ENCODE data around the gene ESYT2. TPM values are rescaled to one million over a fixed set of nuclear protein-coding genes. Genes with fewer than 3 reads are reported as not detected.

The ESYT2 gene
- total and polyA plus RNA-seq, 2 of the 4 experiments (the other 2 are of a cell fraction) = 26.7 to 69.9 TPM

- no CpG with 5 or more reads among the region's 6 CpGs for WGBS, 2 experiments (ENCODE audit: extremely low coverage in 2 of 2, insufficient read length in 1 of 2)
- BruUV-seq (replicated peaks) = no TSS peak
- POLR2A ChIA-PET (ENCODE audit: unreplicated experiment) = no interaction called here
Observed at GRCh38 chr7:158831738-158832091, 2.4 kb upstream of the ESYT2 start.

More at GRCh38 chr7:158831738-158832091, 2.4 kb upstream of the ESYT2 start:
- no peak overlapping the region for H4K8ac ChIP-seq (ENCODE audit: low read depth in 2 of 2, low read length in 2 of 2)
- H3K4me2 ChIP-seq (ENCODE audit: low read depth, low read length) = no peak overlapping the region
- no peaks in the 10 kb centered on the region for H3K27me3 ChIP-seq (ENCODE audit: control insufficient read depth, insufficient read depth, low read length)
- H2AK5ac ChIP-seq (ENCODE audit: low read depth, low read length) = no peak overlapping the region
- ATAC-seq (ENCODE audit: low read depth) = no peak
- no peak overlapping the region for H2BK5ac ChIP-seq (ENCODE audit: low read depth, low read length, poor library complexity, severe bottlenecking)
- H3K9me1 ChIP-seq (ENCODE audit: insufficient read depth, low read length) = peaks cover 4% of the 10 kb centered on the region; the same call in 1 of the 2 replicates
- H3K79me1 ChIP-seq (ENCODE audit: low read depth in 1 of 2, low read length in 2 of 2) = peaks cover 4 to 6% of the 10 kb centered on the region in 2 experiments; a peak in 3 of 4 replicates
- no peak overlapping the region for H3K4me3 ChIP-seq (ENCODE audit: insufficient read depth, low read depth, low read length)
- no peak overlapping the region for H4K5ac ChIP-seq (ENCODE audit: low read depth, low read length)
- no peak overlapping the region for H4K91ac ChIP-seq (ENCODE audit: insufficient read depth, low read depth, low read length)
- H3K4ac ChIP-seq (ENCODE audit: low read depth, low read length) = no peak overlapping the region
- H2BK120ac ChIP-seq (ENCODE audit: low read depth, low read length) = no peak overlapping the region
- H2BK20ac ChIP-seq (ENCODE audit: low read depth, low read length) = no peak overlapping the region
- DNase-seq = no peak
- no peak overlapping the region for H2AFZ ChIP-seq (replicated peaks; ENCODE audit: low read length, poor library complexity)
- CTCF ChIA-PET = no interaction called here
- H4K20me1 ChIP-seq (ENCODE audit: insufficient read depth, low read length) = peaks cover 10% of the 10 kb centered on the region; the same call in 1 of the 2 replicates
- H3K4me1 ChIP-seq (ENCODE audit: control insufficient read depth, insufficient read depth, low read length) = peaks cover 3% of the 10 kb centered on the region; the same call in 1 of the 2 replicates
- no peak overlapping the region for H3K23ac ChIP-seq (ENCODE audit: low read depth, low read length)
- H3K9ac ChIP-seq (ENCODE audit: low read depth, low read length) = no peak overlapping the region
- H3K9me3 ChIP-seq (ENCODE audit: control insufficient read depth, insufficient read depth, low read length) = no peaks in the 10 kb centered on the region
- no peak overlapping the region for H2AK9ac ChIP-seq (replicated peaks; ENCODE audit: low read depth, low read length, poor library complexity)
- no peak overlapping the region for H3K27ac ChIP-seq (ENCODE audit: insufficient read depth, low read length)
- no peak overlapping the region for H3K18ac ChIP-seq (ENCODE audit: low read depth, low read length)
- intact Hi-C loops (cut with micrococcal nuclease) (loop anchor here (2.0 kb wide), 1 partner anchor 145 kb away; no protein-coding TSS in a partner anchor), in situ Hi-C loops (cut with MboI; ENCODE audit: low sequenced_read_pairs) (no loop called here), dilution Hi-C loops (cut with HindIII; ENCODE audit: low sequenced_read_pairs, unreplicated experiment) (no loop called here)
- H3K56ac ChIP-seq (ENCODE audit: extremely low read depth, insufficient read depth, low read length) = no peak overlapping the region
- H2BK15ac ChIP-seq (ENCODE audit: low read depth, low read length) = no peak overlapping the region
- TF ChIP-seq FOS (IDR thresholded peaks at IDR 0.05; ENCODE audit: low read depth, low read length) (no peak), CEBPB (IDR thresholded peaks at IDR 0.05; ENCODE audit: low read depth, low read length) (no peak), USF2 (IDR thresholded peaks at IDR 0.05; ENCODE audit: low read depth, low read length) (no peak), POLR2A (IDR thresholded peaks at IDR 0.05; ENCODE audit: low read depth, low read length) (no peak), SMC3 (IDR thresholded peaks at IDR 0.05; ENCODE audit: low read depth, low read length) (no peak), NFE2L2 (IDR thresholded peaks at IDR 0.05; ENCODE audit: low read depth, low read length) (no peak), RFX5 (IDR thresholded peaks at IDR 0.05; ENCODE audit: low read depth, low read length) (no peak), BHLHE40 (IDR thresholded peaks at IDR 0.05; ENCODE audit: low read depth, low read length) (no peak), RAD21 (IDR thresholded peaks at IDR 0.05; ENCODE audit: low read length) (no peak), CTCF (conservative IDR thresholded peaks at IDR 0.05; ENCODE audit: low read depth, low read length) (no peak), MXI1 (IDR thresholded peaks at IDR 0.05; ENCODE audit: borderline replicate concordance, low read depth, low read length) (no peak), RCOR1 (IDR thresholded peaks at IDR 0.05; ENCODE audit: insufficient replicate concordance, low read length) (no peak), CHD1 (IDR thresholded peaks at IDR 0.05; ENCODE audit: low read depth, low read length) (no peak), MAZ (IDR thresholded peaks at IDR 0.05; ENCODE audit: borderline replicate concordance, low read depth, low read length) (no peak), ELK1 (IDR thresholded peaks at IDR 0.05; ENCODE audit: borderline replicate concordance, low read depth, low read length) (no peak), MAFK (IDR thresholded peaks at IDR 0.05; ENCODE audit: low read depth, low read length) (no peak)
- H3K14ac ChIP-seq (replicated peaks; ENCODE audit: low read depth, low read length) = no peak overlapping the region
- no peaks in the 10 kb centered on the region for H3K36me3 ChIP-seq (ENCODE audit: control insufficient read depth, insufficient read depth, low read length)
